ENCODE measurements around the gene LRP2.
"Not testable (repeated sequence)": the region's sequence is repeated elsewhere in the genome, so short reads cannot be mapped to it uniquely, and the experiment has no call there.

The LRP2 gene

GRCh38 chr2:169348321-169349024, 13.9 kb downstream of the LRP2 start:
- DNase-seq (ENCODE audit: low read depth), result no peak

GRCh38 chr2:169345486-169346437, 16.6 kb downstream of the LRP2 start:
- no peak for DNase-seq (ENCODE audit: low read depth)

- DNase-seq (ENCODE audit: low read depth), result no peak
Observed at GRCh38 chr2:169344736-169345485, 17.4 kb downstream of the LRP2 start.

GRCh38 chr2:169343202-169343601, 19.1 kb downstream of the LRP2 start:
- DNase-seq (ENCODE audit: low read depth), result no peak

- no peak for DNase-seq (ENCODE audit: low read depth)
Observed at GRCh38 chr2:169339657-169340056, 22.7 kb downstream of the LRP2 start.

GRCh38 chr2:169336695-169337094, 25.6 kb downstream of the LRP2 start:
- no peak for DNase-seq (ENCODE audit: low read depth)

GRCh38 chr2:169330555-169331198, 31.7 kb downstream of the LRP2 start:
- no peak for DNase-seq (ENCODE audit: low read depth)

GRCh38 chr2:169329688-169330554, 32.4 kb downstream of the LRP2 start:
- no peak for DNase-seq (ENCODE audit: low read depth)

GRCh38 chr2:169328785-169329184, 33.5 kb downstream of the LRP2 start:
- DNase-seq (ENCODE audit: low read depth), result no peak

- DNase-seq (ENCODE audit: low read depth), result not testable (repeated sequence)
Observed at GRCh38 chr2:169327837-169328236, 34.5 kb downstream of the LRP2 start.

GRCh38 chr2:169325886-169326285, 36.4 kb downstream of the LRP2 start:
- not testable (repeated sequence) for DNase-seq (ENCODE audit: low read depth)

- DNase-seq (ENCODE audit: low read depth), result no peak
Observed at GRCh38 chr2:169324581-169325260, 37.6 kb downstream of the LRP2 start.

- no peak for DNase-seq (ENCODE audit: low read depth)
Observed at GRCh38 chr2:169323841-169324240, 38.5 kb downstream of the LRP2 start.

GRCh38 chr2:169320561-169320960, 41.8 kb downstream of the LRP2 start:
- DNase-seq (ENCODE audit: low read depth), result no peak

- no peak for DNase-seq (ENCODE audit: low read depth)
Observed at GRCh38 chr2:169315357-169315756, 47.0 kb downstream of the LRP2 start.

GRCh38 chr2:169308349-169308748, 54.0 kb downstream of the LRP2 start:
- not testable (repeated sequence) for DNase-seq (ENCODE audit: low read depth)

- DNase-seq (ENCODE audit: low read depth), result not testable (repeated sequence)
Observed at GRCh38 chr2:169304689-169305088, 57.6 kb downstream of the LRP2 start.

- no peak for DNase-seq (ENCODE audit: low read depth)
Observed at GRCh38 chr2:169303579-169304305, 58.6 kb downstream of the LRP2 start.

- no peak for DNase-seq (ENCODE audit: low read depth)
Observed at GRCh38 chr2:169302364-169302763, 60.0 kb downstream of the LRP2 start.

Measured in stimulated activated CD8-positive, alpha-beta memory T cell treated with anti-CD3 and anti-CD28 coated beads, Interleukin-15, amount 100 ng/mL, for 24 hours (primary cell).